ENCODE measurements around the gene LEO1. TPM values are rescaled to one million over a fixed set of nuclear protein-coding genes. Genes with fewer than 3 reads are reported as not detected.

The LEO1 gene
- polyA plus RNA-seq (2012; ENCODE audit: insufficient read depth, insufficient read length): 48.9 TPM

GRCh38 chr15:51971375-51972133 lies at the start of gene LEO1:
LEO1 (minus strand) TSS chr15:51971778; CDS start chr15:51971745, 33 bp downstream.
- DNase-seq (ENCODE audit: low read depth, low spot score): peak; percentile 98
- peak within 1 kb of the TSS; percentile 97 for H3K4me3 ChIP-seq (ENCODE audit: low read length)

DNA sequence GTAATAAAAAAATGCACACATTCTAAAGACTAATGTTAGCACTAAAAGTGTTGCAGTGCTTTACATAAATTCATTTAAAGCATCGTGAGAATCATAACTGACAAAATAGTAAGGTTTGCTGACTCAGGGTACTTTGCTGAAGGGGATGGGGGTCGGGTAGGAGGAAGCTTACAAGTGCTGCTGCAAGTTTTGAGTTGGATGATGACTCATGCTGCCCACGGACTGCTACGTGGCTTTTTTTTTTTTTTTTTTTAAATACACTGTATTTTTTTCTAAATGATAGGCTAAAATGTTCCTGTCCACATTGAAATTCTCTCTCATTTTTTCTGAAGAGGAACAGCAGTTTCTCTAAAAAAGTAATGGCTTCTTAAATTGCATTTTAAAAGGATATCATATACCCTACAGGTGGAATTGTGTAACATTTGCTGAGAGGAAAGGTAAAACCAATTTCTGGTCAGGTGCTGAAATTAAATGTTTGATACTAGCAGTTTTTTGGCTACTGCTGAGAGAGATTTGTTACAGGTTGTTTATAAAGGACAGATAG lies 49.6 kb upstream of the LEO1 start:
- peak; percentile 73 for DNase-seq (ENCODE audit: low read depth, low spot score)
- H3K4me3 ChIP-seq (ENCODE audit: low read length): peak overlapping the region; percentile 90; the same call in 1 of the 2 replicates

DNA sequence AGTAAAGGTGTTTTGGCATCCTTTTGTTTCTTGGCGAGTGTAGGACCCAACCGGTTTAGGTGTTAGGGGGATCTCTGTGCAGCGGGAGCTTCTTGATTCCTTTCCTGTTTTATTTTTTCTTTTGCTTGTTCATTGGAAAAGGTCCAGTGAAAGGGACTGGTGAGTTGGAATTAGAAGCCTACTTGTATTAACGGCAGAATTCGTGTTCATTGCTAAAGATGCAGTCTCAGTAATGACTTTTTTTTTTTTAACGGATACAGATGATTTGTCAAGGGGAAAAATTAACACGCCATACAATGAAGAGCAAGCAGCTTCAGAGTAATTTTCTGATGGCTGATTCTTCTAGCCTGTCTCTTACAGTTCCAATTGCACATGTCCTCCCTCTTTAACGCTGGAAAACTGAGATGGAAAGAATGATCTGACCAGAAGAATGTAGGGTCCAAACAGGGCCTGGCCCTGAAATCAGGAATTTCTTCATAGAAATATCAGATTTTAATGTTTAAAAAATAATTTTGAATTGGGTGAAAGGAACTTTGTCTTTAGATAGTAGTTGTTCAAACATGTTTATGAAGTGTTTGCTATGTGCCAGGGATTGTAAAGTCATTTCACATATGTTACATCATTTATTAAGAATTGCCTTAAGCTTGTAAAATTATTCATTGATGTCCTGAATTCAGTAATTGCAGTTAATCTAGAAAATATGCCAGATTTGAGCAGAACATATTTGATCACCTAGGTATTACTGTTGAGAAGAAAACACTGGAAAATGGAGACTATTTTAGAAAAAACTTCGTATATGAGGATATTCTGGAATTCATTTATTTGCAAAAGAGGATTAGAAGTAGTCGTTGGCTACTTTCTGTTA lies 48.9 kb upstream of the LEO1 start:
- peak overlapping the region; percentile 90 for H3K4me3 ChIP-seq (ENCODE audit: low read length)
- DNase-seq (ENCODE audit: low read depth, low spot score): peak; percentile 28

DNA sequence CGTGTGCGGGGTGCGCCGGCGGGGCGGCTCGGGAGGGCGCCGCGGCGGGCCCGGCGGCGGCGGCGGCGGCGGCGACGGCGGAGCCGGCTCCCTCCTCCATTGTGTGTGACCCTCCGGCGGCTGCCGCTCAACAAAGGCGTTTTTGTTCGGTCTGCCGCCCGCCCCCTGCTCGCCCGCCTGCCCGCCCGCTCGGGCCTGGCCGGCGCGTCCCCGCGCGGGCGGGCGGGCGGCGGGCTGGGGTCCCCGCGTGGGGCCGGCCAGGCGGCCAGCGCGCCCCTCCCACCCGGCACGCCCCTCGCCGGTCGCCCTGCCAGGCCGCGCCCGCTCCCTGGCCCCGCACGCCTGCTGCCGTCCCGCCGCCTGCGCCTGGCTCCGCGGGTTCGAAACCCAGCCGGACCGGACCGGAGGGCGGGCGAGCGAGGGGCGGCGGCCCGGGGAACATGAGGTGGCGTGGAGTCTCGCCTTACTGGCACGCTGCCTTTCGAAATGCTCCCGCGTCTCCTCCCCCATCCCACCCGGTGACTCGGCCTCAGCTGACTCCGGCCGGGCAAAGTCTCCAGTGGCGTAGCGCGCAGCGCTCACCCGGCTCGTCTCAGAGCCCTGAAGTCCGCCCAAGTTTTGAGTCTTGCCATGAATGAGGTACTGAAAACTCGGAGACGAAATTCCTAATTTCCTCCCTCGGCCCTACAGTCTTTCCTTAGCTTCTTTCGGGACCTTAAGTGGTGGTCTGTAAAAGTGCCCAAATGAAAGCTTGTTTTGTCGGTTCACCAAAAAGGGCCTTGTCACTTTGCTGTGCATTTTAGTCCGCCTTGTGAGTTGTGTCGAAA lies 48.0 kb upstream of the LEO1 start:
- peak overlapping the region; percentile 90 for H3K4me3 ChIP-seq (ENCODE audit: low read length)
- peak; percentile 14 for DNase-seq (ENCODE audit: low read depth, low spot score)

- peak within 1 kb of the TSS; percentile 90 for H3K4me3 ChIP-seq (ENCODE audit: low read length)
- DNase-seq (ENCODE audit: low read depth, low spot score): peak; percentile 90
These were observed 47.3 kb upstream of the LEO1 start, which contains the start of gene MAPK6 for GRCh38 chr15:52018693-52019393. MAPK6 (plus strand) TSS chr15:52019219; CDS start chr15:52046461, 27,242 bp downstream.

DNA sequence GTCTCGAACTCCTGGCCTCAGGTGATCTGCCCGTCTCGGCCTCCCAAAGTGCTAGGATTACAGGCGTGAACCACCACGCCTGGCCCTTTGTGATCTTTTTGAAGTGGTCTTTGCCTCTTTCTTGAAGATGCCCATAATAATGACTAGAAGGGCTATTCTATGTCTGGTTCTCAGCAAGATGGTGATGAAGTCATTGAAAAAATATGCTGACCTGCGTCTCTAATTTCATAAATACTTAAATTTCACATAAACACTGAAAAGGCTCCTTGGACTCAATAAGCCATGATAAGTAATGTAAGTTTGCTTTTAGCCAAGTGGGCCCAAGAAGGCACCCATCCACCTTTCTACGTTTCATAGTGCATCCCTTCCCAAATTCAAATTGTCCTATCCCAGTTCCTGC lies 46.7 kb upstream of the LEO1 start:
- no peak for DNase-seq (ENCODE audit: low read depth, low spot score)
- peak overlapping the region; percentile 90 for H3K4me3 ChIP-seq (ENCODE audit: low read length)

DNA sequence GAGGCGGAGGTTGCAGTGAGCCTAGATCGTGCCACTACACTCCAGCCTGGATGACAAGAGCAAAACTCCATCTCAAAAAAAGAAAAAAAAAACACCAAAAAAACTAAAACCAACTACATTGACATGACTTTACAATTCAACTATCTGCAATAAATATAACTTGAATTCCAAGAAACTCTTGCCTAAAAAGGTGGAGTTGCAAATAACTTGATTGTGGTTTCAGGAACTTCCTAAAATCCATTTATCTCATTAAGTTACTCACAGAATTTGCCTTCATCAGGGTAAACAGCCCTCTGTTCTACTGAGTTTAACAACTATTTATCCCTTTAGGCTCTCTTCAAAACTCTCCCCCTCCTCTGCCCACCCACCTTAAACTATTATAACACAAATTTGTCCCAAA lies 44.7 kb upstream of the LEO1 start:
- DNase-seq (ENCODE audit: low read depth, low spot score): no peak
- H3K4me3 ChIP-seq (ENCODE audit: low read length): no peak overlapping the region

- no peak overlapping the region for H3K4me3 ChIP-seq (ENCODE audit: low read length)
- no peak for DNase-seq (ENCODE audit: low read depth, low spot score)
These were observed 43.0 kb upstream of the LEO1 start for GRCh38 chr15:52014616-52015015.

DNA sequence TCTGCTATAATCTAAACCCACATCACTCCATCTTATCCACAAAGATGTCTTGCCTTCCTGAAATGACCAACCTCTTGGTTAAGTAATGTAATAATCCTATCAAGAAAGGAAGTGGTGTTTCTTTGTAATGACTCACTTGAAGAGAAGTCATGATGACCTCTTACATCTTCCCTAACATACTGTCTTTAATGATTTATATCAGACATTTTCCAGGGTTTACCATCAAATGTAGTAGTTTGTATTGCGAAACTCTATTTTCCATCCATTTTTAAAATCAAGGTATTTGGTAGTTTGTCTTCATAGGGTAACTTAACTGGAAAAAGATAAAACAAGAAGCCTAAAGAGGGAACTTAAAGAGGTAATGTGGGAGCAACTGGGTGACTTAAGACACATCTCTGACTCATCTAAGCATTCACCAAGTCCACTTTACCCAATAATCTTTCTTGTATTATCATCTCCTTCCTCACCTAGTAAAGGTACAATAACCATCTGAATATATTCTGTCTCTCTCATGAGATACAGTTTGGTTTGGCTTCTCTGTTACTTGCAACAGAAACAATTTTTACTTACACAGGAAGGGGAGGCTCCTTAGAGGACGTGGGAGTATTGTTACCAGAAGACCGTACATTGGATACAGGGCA lies 41.7 kb upstream of the LEO1 start:
- no peak overlapping the region for H3K4me3 ChIP-seq (ENCODE audit: low read length)
- no peak for DNase-seq (ENCODE audit: low read depth, low spot score)

DNA sequence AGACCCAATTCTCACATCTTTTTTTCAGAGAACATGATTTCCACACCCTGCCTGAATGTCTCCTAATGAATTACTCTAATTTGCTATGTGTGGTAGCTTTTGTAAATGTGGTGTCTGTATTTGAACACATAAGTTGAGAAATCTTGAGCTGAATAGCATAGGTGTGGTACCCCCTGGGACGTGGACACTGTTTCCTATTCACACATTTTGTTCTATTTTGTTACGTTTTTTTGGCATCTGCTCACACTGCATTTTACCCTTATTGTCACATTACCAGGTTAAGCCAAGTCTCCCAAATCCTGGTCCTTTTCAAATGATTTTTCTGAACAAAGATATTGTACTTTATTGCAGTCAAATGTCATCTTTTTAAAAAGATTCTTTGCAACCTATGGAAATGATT lies 40.6 kb upstream of the LEO1 start:
- DNase-seq (ENCODE audit: low read depth, low spot score): no peak
- no peak overlapping the region for H3K4me3 ChIP-seq (ENCODE audit: low read length)

GRCh38 chr15:52011711-52012144 lies 40.1 kb upstream of the LEO1 start:
- no peak for DNase-seq (ENCODE audit: low read depth, low spot score)

GRCh38 chr15:52010633-52011595 lies 39.3 kb upstream of the LEO1 start:
- no peak overlapping the region for H3K4me3 ChIP-seq (ENCODE audit: low read length)
- DNase-seq (ENCODE audit: low read depth, low spot score): no peak

More at GRCh38 chr15:52011711-52012144, 40.1 kb upstream of the LEO1 start:
- H3K4me3 ChIP-seq (ENCODE audit: low read length): no peak overlapping the region

DNA sequence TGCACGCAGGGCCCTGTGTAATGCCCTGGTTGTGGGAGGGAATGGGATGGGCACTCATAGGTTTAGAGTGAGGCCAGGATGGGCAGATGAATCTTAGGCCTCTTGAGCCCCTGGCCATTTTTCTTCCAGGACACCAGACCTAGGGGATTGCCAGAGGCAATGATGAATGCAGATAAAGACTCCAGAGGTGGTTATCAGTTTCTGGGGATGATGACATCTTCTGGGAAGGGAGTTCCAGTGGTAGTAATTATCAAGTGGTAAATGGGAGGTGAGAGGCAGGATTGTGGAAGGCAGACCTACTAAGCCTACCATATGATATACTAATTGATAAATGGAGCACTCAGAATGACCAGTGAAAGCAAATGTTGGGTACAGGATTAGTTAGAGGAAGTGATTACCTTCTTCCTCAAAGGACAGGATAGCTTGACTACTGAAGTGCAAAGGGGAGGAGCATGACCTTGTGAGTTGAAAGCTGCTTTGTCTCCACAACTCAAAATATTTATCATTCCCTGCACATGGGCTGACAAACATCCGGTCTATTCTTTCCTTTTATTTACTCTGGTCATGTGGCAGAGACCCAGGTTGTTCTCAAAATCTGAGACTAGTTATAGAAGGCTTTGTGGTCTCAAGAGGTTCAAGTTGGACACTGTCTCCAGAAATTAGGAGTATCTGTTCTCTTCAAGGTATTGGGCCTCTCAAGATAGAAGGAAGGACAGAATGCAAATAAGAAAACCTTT lies 37.3 kb upstream of the LEO1 start:
- no peak for DNase-seq (ENCODE audit: low read depth, low spot score)
- no peak overlapping the region for H3K4me3 ChIP-seq (ENCODE audit: low read length)

- no peak for DNase-seq (ENCODE audit: low read depth, low spot score)
- no peak overlapping the region for H3K4me3 ChIP-seq (ENCODE audit: low read length)
These were observed 36.8 kb upstream of the LEO1 start for GRCh38 chr15:52008359-52008697.

DNA sequence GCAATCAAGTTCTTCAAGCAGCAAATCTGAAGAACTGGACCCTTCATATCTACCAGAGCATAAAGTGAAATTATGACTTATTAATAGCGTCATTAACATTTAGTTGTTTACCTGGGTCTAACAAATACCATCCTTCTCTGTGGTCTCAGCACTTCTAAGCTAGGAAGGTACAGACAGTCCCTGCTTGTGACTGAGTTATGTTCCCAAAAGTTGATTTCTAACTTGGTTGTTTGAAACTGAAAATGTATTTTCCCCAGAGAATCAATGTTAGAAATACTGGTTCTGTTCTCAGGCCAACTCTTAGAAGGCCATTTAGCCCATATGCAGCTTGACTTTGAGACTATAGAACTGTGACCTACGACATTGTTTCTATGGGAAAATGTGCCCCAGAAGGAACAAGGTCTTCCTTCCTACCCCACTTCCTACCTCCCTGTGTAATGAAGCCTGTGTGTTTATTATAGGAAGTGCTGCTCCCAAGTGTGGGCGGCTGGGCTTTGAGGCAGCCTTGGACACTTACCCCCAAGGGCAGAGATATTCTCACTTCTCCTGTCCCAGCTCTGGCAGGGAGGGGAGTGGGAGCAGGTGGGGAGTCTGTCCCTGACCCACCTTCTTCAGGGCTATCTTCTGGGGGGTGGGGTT lies 35.2 kb upstream of the LEO1 start:
- no peak for DNase-seq (ENCODE audit: low read depth, low spot score)
- H3K4me3 ChIP-seq (ENCODE audit: low read length): no peak overlapping the region
